Retinal pigment epithelial cell (primary cell): ENCODE measurements around the gene HARBI1.

Experiments
- DNase-seq: peaks from one replicate; pipeline ENCODE4 v3.0.0-alpha.2; 2010; ENCODE audit warnings: low read depth
- H3K4me3 ChIP-seq: 2 replicates; pipeline ENCODE4 v1.5.1; 2011; ENCODE audit warnings: mild to moderate bottlenecking, low read length, control low read depth, moderate library complexity
- TF ChIP-seq, protein P1 (sequence below): conservative IDR thresholded peaks from 2 replicates; pipeline ENCODE4 v1.5.1; 2011; ENCODE audit warnings: low read depth, low read length, control low read depth, inconsistent platforms

Gene HARBI1

GRCh38 chr11:46618837-46619236, 1.8 kb upstream of the HARBI1 start:
- no peak for DNase-seq
- peak overlapping the region; percentile 99 for H3K4me3 ChIP-seq
- TF ChIP-seq, protein P1, sequence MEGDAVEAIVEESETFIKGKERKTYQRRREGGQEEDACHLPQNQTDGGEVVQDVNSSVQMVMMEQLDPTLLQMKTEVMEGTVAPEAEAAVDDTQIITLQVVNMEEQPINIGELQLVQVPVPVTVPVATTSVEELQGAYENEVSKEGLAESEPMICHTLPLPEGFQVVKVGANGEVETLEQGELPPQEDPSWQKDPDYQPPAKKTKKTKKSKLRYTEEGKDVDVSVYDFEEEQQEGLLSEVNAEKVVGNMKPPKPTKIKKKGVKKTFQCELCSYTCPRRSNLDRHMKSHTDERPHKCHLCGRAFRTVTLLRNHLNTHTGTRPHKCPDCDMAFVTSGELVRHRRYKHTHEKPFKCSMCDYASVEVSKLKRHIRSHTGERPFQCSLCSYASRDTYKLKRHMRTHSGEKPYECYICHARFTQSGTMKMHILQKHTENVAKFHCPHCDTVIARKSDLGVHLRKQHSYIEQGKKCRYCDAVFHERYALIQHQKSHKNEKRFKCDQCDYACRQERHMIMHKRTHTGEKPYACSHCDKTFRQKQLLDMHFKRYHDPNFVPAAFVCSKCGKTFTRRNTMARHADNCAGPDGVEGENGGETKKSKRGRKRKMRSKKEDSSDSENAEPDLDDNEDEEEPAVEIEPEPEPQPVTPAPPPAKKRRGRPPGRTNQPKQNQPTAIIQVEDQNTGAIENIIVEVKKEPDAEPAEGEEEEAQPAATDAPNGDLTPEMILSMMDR = no peak

DNA sequence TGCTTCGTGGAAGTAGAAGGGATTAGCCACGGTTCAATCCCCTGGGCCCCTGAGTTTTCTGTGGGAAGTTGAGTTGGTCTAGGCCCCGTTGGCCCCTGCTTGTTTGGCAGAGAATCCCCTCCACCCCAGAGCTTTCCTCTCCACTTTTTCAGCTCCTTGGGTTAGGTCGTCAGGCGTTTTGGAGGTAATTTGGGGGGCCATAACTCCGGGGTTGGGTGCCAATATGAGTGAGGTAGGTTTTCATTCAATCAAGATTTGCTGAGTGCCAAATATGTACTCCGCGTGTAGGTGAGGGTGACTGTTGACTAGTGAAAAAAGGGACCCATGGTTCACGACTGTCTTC, 916 bp upstream of the HARBI1 start:
- peak overlapping the region; percentile 99 for H3K4me3 ChIP-seq
- TF ChIP-seq, protein P1 = no peak
- DNase-seq = no peak

DNA sequence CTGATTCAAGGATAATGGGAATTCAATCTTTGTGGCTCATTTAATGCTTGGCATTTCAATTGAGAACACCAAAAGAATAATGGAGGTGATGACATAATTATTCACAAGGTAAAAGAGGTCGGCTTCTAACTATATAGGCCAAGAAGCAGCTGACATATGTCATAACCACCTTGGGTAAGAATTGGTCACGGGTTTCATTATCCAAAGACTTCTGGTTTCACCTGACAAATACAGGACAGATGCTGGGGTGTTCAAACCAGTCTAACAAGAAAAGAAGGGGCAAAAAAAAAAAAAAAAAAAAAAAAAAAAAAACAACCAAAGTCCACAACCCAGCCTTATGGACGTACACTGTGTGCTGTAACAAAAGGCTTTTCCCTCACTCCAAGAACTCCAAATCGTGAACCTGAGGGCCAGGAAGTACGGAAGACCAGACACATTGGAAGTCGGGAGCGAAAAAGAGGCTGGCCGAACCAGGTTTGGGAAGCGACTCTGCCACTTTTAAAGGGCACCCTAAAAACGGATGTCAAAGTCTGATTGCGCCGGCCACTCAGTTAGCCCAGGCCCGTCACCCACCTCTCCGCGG, 385 bp downstream of the HARBI1 start:
- TF ChIP-seq, protein P1 = no peak
- no peak for DNase-seq
- H3K4me3 ChIP-seq = peak overlapping the region; percentile 99

- TF ChIP-seq, protein P1 = no peak
- no peak for DNase-seq
- H3K4me3 ChIP-seq = no peak overlapping the region
Measured at GRCh38 chr11:46615756-46616155, 1.3 kb downstream of the HARBI1 start.

DNA sequence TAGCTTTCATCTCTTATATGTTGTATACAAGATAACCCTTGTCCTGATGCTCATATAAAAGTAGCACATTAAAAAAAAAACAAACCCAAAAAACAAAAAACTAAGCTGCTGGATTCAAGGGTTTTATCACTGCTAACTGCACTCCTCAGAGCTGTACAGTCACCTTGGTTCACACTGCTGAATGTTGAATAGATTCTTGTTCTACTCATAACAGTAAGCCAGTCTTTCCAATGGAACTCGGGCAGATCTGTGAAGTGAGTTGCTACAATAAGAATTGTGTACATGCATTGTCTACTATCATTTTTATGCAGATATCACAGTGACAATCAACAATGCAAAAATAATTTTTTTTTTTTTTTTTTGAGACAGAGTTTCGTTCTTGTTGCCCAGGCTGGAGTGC, 4.7 kb downstream of the HARBI1 start:
- no peak overlapping the region for H3K4me3 ChIP-seq
- no peak for DNase-seq
- TF ChIP-seq, protein P1 = no peak

- H3K4me3 ChIP-seq = no peak overlapping the region
- no peak for DNase-seq
- TF ChIP-seq, protein P1 = no peak
Measured at GRCh38 chr11:46611526-46612304, 5.3 kb downstream of the HARBI1 start.

DNA sequence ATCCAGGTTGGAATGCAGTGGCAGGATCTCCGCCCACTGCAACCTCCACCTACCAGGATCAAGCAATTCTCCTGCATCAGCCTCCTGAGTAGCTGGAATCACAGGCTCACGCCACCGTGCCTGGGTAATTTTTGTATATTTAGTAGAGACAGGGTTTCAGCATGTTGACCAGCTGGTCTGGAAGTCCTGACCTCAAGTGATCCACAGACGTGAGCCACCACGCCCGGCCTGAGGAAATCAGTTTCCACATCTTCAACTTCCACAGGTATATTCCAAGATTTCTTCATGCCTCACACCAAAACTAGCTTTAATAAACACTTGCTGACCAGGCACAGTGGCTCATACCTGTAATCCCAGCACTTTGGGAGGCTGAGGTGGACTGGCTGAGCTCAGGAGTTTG, 7.6 kb downstream of the HARBI1 start:
- no peak for DNase-seq
- no peak overlapping the region for H3K4me3 ChIP-seq

More for the DNA sequence above, 7.6 kb downstream of the HARBI1 start:
- TF ChIP-seq, protein P1 = no peak
